GM23248 (cell line): ENCODE results near the gene MYBPH.

ENCODE experiments used
- EZH2 ChIP-seq: fragments of 200-600 bp; sonication (generic); IDR thresholded peaks from 2 replicates; pipeline ENCODE4 v1.6.1; 2018; ENCODE audit warnings: antibody characterized with exemption, mild to moderate bottlenecking; ENCODE audit not compliant: insufficient read depth, poor library complexity, severe bottlenecking
- EZH2phosphoT487 ChIP-seq: fragments of 200-600 bp; sonication (generic); IDR thresholded peaks from 2 replicates; pipeline ENCODE4 v1.6.1; 2018; ENCODE audit warnings: antibody characterized with exemption, moderate library complexity, mild to moderate bottlenecking, low read depth; ENCODE audit not compliant: insufficient read depth

DNA sequence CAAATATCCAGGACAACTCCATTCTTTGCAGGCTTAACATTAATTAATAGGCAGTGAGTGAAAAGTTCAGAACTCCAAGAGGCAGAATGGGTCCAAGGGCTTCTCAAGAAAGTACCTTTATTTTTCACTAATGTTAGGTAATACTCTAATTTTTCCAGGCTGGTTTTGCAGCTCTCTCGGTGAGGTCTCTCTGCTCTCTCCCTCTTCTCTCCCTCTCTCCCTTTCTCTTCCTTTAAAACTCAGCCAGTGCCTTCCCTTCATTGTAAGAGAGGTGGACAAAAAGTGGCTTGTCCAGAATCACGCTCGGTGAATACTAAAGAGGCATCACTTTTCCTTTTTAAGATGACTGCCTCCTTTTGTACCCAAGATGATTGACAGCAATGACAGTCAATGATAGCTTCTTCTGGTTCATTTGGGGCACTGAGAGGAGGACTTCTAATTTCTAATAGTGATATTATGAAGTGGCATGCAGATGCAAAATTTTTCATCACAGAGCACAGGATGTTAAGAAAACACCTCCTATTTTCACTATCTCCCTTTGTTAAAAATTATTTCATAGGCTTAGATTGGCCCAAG lies 12.2 kb upstream of the MYBPH start:
- TF ChIP-seq EZH2 (no peak), EZH2phosphoT487 (no peak)
